Measurements from ENCODE around the gene FOXP3.

FOXP3 gene

DNA sequence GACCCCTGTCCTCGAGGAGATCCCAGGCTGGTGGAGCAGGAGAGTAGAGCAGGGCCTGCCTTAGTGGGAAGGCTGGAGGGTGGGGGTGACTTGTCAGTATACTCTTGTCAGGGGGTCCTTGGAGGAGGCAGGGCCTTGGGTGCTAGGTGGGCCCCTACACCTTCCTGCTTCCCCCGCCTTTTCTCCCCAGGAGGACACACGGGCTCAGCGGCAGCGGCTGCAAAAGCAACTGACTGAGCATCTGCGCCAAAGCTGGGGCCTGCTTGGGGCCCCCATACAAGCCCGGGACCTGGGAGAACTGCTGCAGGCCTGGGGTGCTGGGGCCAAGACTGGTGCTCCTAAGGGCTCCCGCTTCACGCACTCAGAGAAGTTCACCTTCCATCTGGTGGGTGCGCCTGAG lies 18.0 kb downstream of the FOXP3 start:
- H3K27me3 ChIP-seq (replicated peaks) = no peaks in the 10 kb centered on the region
- H3K36me3 ChIP-seq (replicated peaks) = no peaks in the 10 kb centered on the region
- no peak overlapping the region for H3K4me3 ChIP-seq (ENCODE audit: low read depth, low read length)
- TF ChIP-seq, protein P1, sequence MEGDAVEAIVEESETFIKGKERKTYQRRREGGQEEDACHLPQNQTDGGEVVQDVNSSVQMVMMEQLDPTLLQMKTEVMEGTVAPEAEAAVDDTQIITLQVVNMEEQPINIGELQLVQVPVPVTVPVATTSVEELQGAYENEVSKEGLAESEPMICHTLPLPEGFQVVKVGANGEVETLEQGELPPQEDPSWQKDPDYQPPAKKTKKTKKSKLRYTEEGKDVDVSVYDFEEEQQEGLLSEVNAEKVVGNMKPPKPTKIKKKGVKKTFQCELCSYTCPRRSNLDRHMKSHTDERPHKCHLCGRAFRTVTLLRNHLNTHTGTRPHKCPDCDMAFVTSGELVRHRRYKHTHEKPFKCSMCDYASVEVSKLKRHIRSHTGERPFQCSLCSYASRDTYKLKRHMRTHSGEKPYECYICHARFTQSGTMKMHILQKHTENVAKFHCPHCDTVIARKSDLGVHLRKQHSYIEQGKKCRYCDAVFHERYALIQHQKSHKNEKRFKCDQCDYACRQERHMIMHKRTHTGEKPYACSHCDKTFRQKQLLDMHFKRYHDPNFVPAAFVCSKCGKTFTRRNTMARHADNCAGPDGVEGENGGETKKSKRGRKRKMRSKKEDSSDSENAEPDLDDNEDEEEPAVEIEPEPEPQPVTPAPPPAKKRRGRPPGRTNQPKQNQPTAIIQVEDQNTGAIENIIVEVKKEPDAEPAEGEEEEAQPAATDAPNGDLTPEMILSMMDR (IDR thresholded peaks at IDR 0.05; ENCODE audit: low read depth, low read length, missing control alignments) = no peak
- DNase-seq = no peak
- no peak overlapping the region for H3K27ac ChIP-seq
- in situ Hi-C loops (cut with HindIII; ENCODE audit: low pct_ligation_motif_present, low sequenced_read_pairs) = no loop called here

DNA sequence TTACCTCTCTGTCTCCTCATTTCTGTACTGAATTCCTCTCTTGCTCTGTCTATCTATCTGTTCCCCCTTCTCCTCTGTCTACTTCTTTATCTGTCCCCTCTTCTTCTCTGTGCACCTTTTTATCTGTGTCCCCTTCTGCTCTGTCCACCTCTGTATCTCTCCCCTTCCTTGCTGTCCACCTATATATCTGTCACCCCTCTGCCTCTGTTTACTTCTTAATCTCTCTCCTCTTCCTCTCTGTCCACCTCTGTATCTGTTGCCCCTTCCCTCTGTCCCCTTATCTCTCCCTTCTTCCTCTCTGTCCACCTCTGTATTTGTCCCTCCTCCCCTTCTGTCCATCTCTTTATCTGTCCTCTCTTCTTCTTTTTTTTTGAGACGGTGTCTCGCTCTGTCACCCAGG lies 20.3 kb downstream of the FOXP3 start:
- Histone ChIP-seq H3K27me3 (replicated peaks) (no peaks in the 10 kb centered on the region), H3K27ac (no peak overlapping the region), H3K4me3 (ENCODE audit: low read depth, low read length) (no peak overlapping the region), H3K36me3 (replicated peaks) (no peaks in the 10 kb centered on the region)
- TF ChIP-seq, protein P1 (IDR thresholded peaks at IDR 0.05; ENCODE audit: low read depth, low read length, missing control alignments) = no peak
- no peak for DNase-seq
- in situ Hi-C loops (cut with HindIII; ENCODE audit: low pct_ligation_motif_present, low sequenced_read_pairs) = no loop called here

DNA sequence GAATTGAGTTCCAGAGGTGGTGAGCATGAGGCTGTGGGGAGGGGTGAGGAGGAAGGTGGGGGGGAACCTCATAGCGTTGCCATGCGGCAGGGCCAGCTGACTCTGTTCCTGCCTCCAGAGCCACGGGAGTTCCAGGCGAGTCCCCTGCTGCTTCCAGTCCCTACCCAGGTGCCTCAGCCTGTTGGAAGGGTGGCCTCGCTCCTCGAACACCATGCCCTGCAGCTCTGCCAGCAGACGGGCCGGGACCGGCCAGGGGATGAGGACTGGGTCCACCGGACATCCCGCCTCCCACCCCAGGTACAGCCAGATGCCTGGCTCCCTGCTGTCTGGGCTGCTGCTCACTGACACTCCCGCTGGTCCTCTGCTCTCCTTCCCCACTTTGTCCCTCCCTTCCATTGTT lies 21.3 kb downstream of the FOXP3 start:
- Histone ChIP-seq H3K36me3 (replicated peaks) (no peaks in the 10 kb centered on the region), H3K27ac (no peak overlapping the region), H3K27me3 (replicated peaks) (no peaks in the 10 kb centered on the region), H3K4me3 (ENCODE audit: low read depth, low read length) (no peak overlapping the region)
- no peak for DNase-seq
- TF ChIP-seq, protein P1 (IDR thresholded peaks at IDR 0.05; ENCODE audit: low read depth, low read length, missing control alignments) = no peak
- in situ Hi-C loops (cut with HindIII; ENCODE audit: low pct_ligation_motif_present, low sequenced_read_pairs) = no loop called here

DNA sequence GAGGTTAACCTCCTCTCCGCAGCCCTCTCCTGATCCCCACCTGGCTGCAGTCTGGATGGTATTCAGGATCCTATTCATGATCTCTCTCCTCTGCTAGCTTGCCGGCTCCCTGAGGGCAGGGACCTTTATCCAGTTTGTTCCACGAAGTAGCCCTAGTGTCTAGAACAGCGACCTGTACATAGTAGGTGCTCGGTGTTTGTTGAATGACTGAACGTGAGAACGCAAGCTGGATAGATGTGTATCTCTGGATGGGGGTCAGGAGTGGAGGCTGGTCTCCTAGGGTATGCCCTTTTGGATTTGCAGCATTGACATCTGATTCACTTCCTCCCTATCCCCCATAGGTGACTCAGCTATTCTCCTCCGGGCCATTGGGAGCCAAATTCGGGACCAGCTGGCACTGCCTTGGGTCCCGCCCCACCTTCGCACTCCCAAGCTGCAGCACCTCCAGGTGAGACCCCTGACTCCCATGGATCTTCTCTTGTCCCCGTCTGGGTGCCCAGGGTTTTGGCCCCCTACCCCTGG lies 21.9 kb downstream of the FOXP3 start:
- in situ Hi-C loops (cut with HindIII; ENCODE audit: low pct_ligation_motif_present, low sequenced_read_pairs) = no loop called here
- Histone ChIP-seq H3K36me3 (replicated peaks) (no peaks in the 10 kb centered on the region), H3K27me3 (replicated peaks) (no peaks in the 10 kb centered on the region), H3K4me3 (ENCODE audit: low read depth, low read length) (no peak overlapping the region), H3K27ac (no peak overlapping the region)
- TF ChIP-seq, protein P1 (IDR thresholded peaks at IDR 0.05; ENCODE audit: low read depth, low read length, missing control alignments) = no peak
- DNase-seq = no peak

DNA sequence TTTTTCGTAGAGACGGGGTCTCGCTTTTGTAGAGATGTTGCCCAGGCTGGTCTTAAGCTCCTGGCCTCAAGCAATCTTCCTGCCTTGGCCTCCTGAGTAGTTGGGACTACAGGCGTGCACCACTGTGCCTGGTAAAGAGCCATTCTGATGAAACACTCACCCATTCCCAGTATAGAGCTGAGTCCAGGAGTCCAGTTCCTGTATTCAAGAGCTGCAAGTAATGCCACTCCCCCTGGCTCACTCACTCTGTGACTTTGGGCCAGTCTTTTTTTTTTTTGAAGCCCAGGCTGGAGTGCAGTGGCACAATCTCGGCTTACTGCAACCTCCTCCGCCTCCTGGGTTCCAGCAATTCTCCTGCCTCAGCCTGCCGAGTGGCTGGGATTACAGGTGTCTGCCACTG lies 25.8 kb downstream of the FOXP3 start:
- H3K27ac ChIP-seq = no peak overlapping the region
- H3K36me3 ChIP-seq (replicated peaks) = no peaks in the 10 kb centered on the region
- in situ Hi-C loops (cut with HindIII; ENCODE audit: low pct_ligation_motif_present, low sequenced_read_pairs) = no loop called here
- H3K27me3 ChIP-seq (replicated peaks) = no peaks in the 10 kb centered on the region
- H3K4me3 ChIP-seq (ENCODE audit: low read depth, low read length) = no peak overlapping the region
- TF ChIP-seq, protein P1 (IDR thresholded peaks at IDR 0.05; ENCODE audit: low read depth, low read length, missing control alignments) = no peak
- DNase-seq = no peak

DNA sequence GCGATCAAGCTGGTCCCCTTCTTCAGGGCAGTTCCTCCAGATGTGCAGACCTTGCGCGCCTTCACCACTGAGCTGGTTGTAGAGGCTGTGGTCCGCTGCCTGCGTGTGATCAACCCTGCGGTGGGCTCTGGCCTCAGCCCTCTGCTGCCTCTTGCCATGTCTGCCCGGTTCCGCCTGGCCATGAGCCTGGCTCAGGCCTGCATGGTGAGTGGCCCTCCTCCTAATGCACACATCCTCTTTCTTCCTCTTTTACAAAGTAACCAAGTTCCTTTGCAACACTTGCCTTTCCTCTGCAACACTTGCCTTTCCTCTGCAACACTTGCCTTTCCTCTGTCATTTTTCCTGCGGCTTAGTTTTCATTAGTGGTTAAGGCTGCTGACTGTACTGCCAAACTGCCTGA lies 27.4 kb downstream of the FOXP3 start:
- Histone ChIP-seq H3K4me3 (ENCODE audit: low read depth, low read length) (no peak overlapping the region), H3K27me3 (replicated peaks) (no peaks in the 10 kb centered on the region), H3K36me3 (replicated peaks) (no peaks in the 10 kb centered on the region), H3K27ac (no peak overlapping the region)
- TF ChIP-seq, protein P1 (IDR thresholded peaks at IDR 0.05; ENCODE audit: low read depth, low read length, missing control alignments) = no peak
- in situ Hi-C loops (cut with HindIII; ENCODE audit: low pct_ligation_motif_present, low sequenced_read_pairs) = no loop called here
- no peak for DNase-seq
